ENCODE measurements around the gene GFRA4.

The GFRA4 gene

GRCh38 chr20:3691306-3691705 is 28.1 kb upstream of the GFRA4 start:
- DNase-seq (no peak), ATAC-seq (ENCODE audit: insufficient read depth, low read depth) (no peak)
- Histone ChIP-seq H2AFZ (ENCODE audit: low read depth, low read length) (no peak overlapping the region), H3K4me3 (ENCODE audit: low read depth in 1 of 2, low read length in 2 of 2) (no peak overlapping the region), H4K20me1 (ENCODE audit: insufficient read depth, low read length) (no peaks in the 10 kb centered on the region; the same call in none of the 2 replicates), H3K27ac (ENCODE audit: low read length) (no peak overlapping the region), H3K9ac (ENCODE audit: low read depth, low read length) (no peak overlapping the region), H3K27me3 (ENCODE audit: insufficient read depth, low read length, poor library complexity) (no peaks in the 10 kb centered on the region), H3K9me3 (ENCODE audit: insufficient read depth, low read length, severe bottlenecking) (no peaks in the 10 kb centered on the region), H3K4me1 (ENCODE audit: insufficient read depth, low read length) (no peaks in the 10 kb centered on the region), H3K4me2 (ENCODE audit: insufficient read depth, low read length) (no peak overlapping the region), H3K36me3 (ENCODE audit: insufficient read depth, low read length) (no peaks in the 10 kb centered on the region), H3K79me2 (ENCODE audit: insufficient read depth, low read length) (no peaks in the 10 kb centered on the region)
- TF ChIP-seq CTCF (IDR thresholded peaks at IDR 0.05; ENCODE audit: borderline replicate concordance, extremely low read depth, low read length, poor library complexity, severe bottlenecking) (no peak), EZH2 (IDR thresholded peaks at IDR 0.05; ENCODE audit: borderline replicate concordance, low read depth, low read length, severe bottlenecking) (no peak)

- Histone ChIP-seq H3K4me2 (ENCODE audit: insufficient read depth, low read length) (no peak overlapping the region), H2AFZ (ENCODE audit: low read depth, low read length) (no peak overlapping the region), H3K27ac (ENCODE audit: low read length) (no peak overlapping the region), H4K20me1 (ENCODE audit: insufficient read depth, low read length) (no peaks in the 10 kb centered on the region; the same call in none of the 2 replicates), H3K79me2 (ENCODE audit: insufficient read depth, low read length) (no peaks in the 10 kb centered on the region), H3K4me1 (ENCODE audit: insufficient read depth, low read length) (no peaks in the 10 kb centered on the region), H3K9me3 (ENCODE audit: insufficient read depth, low read length, severe bottlenecking) (no peaks in the 10 kb centered on the region), H3K27me3 (ENCODE audit: insufficient read depth, low read length, poor library complexity) (no peaks in the 10 kb centered on the region), H3K9ac (ENCODE audit: low read depth, low read length) (no peak overlapping the region), H3K4me3 (ENCODE audit: low read depth in 1 of 2, low read length in 2 of 2) (no peak overlapping the region), H3K36me3 (ENCODE audit: insufficient read depth, low read length) (no peaks in the 10 kb centered on the region)
- DNase-seq = no peak
- TF ChIP-seq EZH2 (IDR thresholded peaks at IDR 0.05; ENCODE audit: borderline replicate concordance, low read depth, low read length, severe bottlenecking) = no peak
- no peak for TF ChIP-seq CTCF (IDR thresholded peaks at IDR 0.05; ENCODE audit: borderline replicate concordance, extremely low read depth, low read length, poor library complexity, severe bottlenecking)
- ATAC-seq (ENCODE audit: insufficient read depth, low read depth) = no peak
Measured at GRCh38 chr20:3690413-3690812, 27.2 kb upstream of the GFRA4 start.

GRCh38 chr20:3689978-3690377 is 26.8 kb upstream of the GFRA4 start:
- H3K9me3 ChIP-seq (ENCODE audit: insufficient read depth, low read length, severe bottlenecking) = no peaks in the 10 kb centered on the region
- no peak overlapping the region for H3K4me3 ChIP-seq (ENCODE audit: low read depth in 1 of 2, low read length in 2 of 2)
- no peak overlapping the region for H3K4me2 ChIP-seq (ENCODE audit: insufficient read depth, low read length)
- no peaks in the 10 kb centered on the region for H3K27me3 ChIP-seq (ENCODE audit: insufficient read depth, low read length, poor library complexity)
- H2AFZ ChIP-seq (ENCODE audit: low read depth, low read length) = no peak overlapping the region
- TF ChIP-seq EZH2 (IDR thresholded peaks at IDR 0.05; ENCODE audit: borderline replicate concordance, low read depth, low read length, severe bottlenecking) = no peak
- no peak for TF ChIP-seq CTCF (IDR thresholded peaks at IDR 0.05; ENCODE audit: borderline replicate concordance, extremely low read depth, low read length, poor library complexity, severe bottlenecking)
- no peak overlapping the region for H3K27ac ChIP-seq (ENCODE audit: low read length)
- H3K9ac ChIP-seq (ENCODE audit: low read depth, low read length) = no peak overlapping the region
- DNase-seq = no peak
- no peaks in the 10 kb centered on the region; the same call in none of the 2 replicates for H4K20me1 ChIP-seq (ENCODE audit: insufficient read depth, low read length)
- H3K36me3 ChIP-seq (ENCODE audit: insufficient read depth, low read length) = no peaks in the 10 kb centered on the region
- no peaks in the 10 kb centered on the region for H3K4me1 ChIP-seq (ENCODE audit: insufficient read depth, low read length)
- no peaks in the 10 kb centered on the region for H3K79me2 ChIP-seq (ENCODE audit: insufficient read depth, low read length)
- no peak for ATAC-seq (ENCODE audit: insufficient read depth, low read depth)

GRCh38 chr20:3687655-3688054 is 24.5 kb upstream of the GFRA4 start:
- no peaks in the 10 kb centered on the region for H3K36me3 ChIP-seq (ENCODE audit: insufficient read depth, low read length)
- no peak overlapping the region for H2AFZ ChIP-seq (ENCODE audit: low read depth, low read length)
- H3K27me3 ChIP-seq (ENCODE audit: insufficient read depth, low read length, poor library complexity) = no peaks in the 10 kb centered on the region
- no peak overlapping the region for H3K4me2 ChIP-seq (ENCODE audit: insufficient read depth, low read length)
- no peak overlapping the region for H3K9ac ChIP-seq (ENCODE audit: low read depth, low read length)
- DNase-seq (no peak), ATAC-seq (ENCODE audit: insufficient read depth, low read depth) (no peak)
- TF ChIP-seq EZH2 (IDR thresholded peaks at IDR 0.05; ENCODE audit: borderline replicate concordance, low read depth, low read length, severe bottlenecking) = no peak
- TF ChIP-seq CTCF (IDR thresholded peaks at IDR 0.05; ENCODE audit: borderline replicate concordance, extremely low read depth, low read length, poor library complexity, severe bottlenecking) = no peak
- H4K20me1 ChIP-seq (ENCODE audit: insufficient read depth, low read length) = no peaks in the 10 kb centered on the region; the same call in 1 of the 2 replicates
- H3K4me3 ChIP-seq (ENCODE audit: low read depth in 1 of 2, low read length in 2 of 2) = no peak overlapping the region
- no peaks in the 10 kb centered on the region for H3K79me2 ChIP-seq (ENCODE audit: insufficient read depth, low read length)
- no peaks in the 10 kb centered on the region for H3K9me3 ChIP-seq (ENCODE audit: insufficient read depth, low read length, severe bottlenecking)
- H3K27ac ChIP-seq (ENCODE audit: low read length) = no peak overlapping the region
- H3K4me1 ChIP-seq (ENCODE audit: insufficient read depth, low read length) = no peaks in the 10 kb centered on the region

Measured in DND-41 (cell line).